DOHH2 (cell line): Measurements from ENCODE around the gene PSMB10.

Experiments
- EZH2phosphoT487 ChIP-seq: fragments of 200-600 bp; sonication (generic); IDR thresholded peaks from 2 replicates; pipeline ENCODE4 v1.6.1; 2017; ENCODE audit warnings: borderline replicate concordance, mild to moderate bottlenecking, antibody characterized with exemption, low read length, moderate library complexity, mixed read lengths
- TF ChIP-seq, protein P1 (sequence below): fragments of 200-600 bp; sonication (generic); IDR thresholded peaks from one replicate; pipeline ENCODE4 v1.5.1; 2014; ENCODE audit warnings: antibody characterized with exemption, mild to moderate bottlenecking, low read depth, low read length; ENCODE audit not compliant: poor library complexity, severe bottlenecking

DNA sequence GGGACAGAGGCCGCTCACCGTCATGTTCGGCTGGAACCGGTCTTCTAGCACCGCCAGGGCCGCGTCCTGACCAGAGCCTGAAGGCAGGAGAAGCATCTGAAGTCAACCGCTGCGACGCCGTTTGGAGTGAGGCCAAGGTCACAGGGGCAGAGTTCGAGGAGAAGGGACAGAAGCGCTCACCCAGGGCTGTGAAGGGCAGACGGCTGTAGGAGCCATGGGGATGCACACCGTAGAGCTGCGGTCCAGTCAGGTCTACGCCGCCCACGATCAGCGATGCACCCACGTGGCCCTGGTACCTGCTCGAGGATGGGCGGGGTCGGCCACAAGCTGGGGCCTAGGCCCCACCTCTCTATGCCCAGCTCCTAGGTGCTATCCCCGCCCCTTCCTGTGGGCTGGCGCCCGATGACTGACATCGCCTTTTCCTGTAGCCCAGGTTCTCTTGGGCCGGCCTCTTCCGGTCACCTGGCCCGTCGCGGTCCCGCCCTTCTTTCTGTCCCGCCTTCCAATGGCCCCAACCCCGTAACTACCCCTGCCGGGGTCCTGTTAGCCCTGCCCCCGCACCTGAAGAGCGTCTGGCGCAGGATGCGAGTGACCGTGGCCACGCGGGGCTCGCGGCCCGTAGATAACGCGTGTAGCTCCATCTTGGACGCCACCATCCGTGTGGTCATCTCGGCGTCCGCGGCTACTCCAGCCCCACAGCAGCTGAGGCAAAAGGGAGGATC, 1.1 kb downstream of the PSMB10 start:
- TF ChIP-seq, protein P1, sequence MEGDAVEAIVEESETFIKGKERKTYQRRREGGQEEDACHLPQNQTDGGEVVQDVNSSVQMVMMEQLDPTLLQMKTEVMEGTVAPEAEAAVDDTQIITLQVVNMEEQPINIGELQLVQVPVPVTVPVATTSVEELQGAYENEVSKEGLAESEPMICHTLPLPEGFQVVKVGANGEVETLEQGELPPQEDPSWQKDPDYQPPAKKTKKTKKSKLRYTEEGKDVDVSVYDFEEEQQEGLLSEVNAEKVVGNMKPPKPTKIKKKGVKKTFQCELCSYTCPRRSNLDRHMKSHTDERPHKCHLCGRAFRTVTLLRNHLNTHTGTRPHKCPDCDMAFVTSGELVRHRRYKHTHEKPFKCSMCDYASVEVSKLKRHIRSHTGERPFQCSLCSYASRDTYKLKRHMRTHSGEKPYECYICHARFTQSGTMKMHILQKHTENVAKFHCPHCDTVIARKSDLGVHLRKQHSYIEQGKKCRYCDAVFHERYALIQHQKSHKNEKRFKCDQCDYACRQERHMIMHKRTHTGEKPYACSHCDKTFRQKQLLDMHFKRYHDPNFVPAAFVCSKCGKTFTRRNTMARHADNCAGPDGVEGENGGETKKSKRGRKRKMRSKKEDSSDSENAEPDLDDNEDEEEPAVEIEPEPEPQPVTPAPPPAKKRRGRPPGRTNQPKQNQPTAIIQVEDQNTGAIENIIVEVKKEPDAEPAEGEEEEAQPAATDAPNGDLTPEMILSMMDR, result no peak
- no peak for TF ChIP-seq EZH2phosphoT487
